ENCODE data around the gene HAUS5. TPM values are rescaled to one million over a fixed set of nuclear protein-coding genes. Genes with fewer than 3 reads are reported as not detected.
"Not testable (repeated sequence)": the region's sequence is repeated elsewhere in the genome, so short reads cannot be mapped to it uniquely, and the experiment has no call there.

The HAUS5 gene
- polyA plus RNA-seq, 1 donor (not counting 4 experiments of a cell fraction or from before 2014, with no cell fraction given): 3.7 TPM

DNA sequence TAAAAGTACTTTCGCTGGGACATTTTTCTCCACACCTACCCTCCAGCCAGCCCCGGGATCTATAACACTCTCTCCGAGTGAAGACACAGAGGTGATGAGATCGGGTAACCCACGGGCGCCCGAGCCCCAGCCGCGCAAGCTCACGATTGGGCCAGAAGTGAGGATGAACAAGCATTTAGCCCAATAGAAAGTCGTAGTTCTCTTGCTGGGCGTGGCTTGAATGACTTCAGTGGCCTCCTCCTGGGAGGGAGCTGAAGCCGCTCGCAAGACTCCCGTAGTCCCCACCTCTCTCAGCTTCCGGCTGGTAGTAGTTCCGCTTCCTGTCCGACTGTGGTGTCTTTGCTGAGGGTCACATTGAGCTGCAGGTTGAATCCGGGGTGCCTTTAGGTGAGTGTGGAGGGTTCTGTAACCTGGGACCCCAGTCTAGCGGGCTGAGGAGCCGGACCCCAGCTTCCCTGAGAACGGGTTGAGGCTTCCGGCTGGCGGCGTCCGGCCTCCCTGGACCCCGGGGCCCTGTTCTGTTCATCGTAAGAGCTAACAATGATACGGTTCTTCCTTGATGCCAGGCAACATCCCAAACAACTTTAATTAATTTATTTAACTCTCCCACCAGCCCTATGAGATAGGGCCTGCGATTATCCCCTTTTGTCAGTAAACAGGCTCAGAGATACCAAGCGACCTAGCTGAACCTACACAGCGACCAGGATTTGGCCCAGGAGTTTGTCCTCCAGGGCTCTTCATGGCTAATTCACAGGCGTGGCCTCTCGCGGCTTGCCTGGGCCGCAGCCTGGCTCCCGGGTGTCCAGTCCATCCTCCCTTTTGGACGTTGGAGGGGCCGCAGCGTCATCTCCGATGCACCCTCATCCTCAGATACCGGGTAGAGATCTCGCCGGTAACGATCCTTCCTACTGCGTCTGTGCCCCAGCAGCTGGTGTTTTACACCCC, 35.8 kb downstream of the HAUS5 start, which contains the start of gene COX6B1:
COX6B1 (plus strand) TSS at position 307 of the 945 bp plus-strand sequence. CDS start 2,921 bp downstream, outside the sequence.
- DNase-seq (ENCODE audit: low read depth, low spot score) (peak; percentile 78), FAIRE-seq (peak; percentile 91)
- TF ChIP-seq EZH2 (IDR thresholded peaks at IDR 0.05; ENCODE audit: low read length): no peak
- TF ChIP-seq, protein P1, sequence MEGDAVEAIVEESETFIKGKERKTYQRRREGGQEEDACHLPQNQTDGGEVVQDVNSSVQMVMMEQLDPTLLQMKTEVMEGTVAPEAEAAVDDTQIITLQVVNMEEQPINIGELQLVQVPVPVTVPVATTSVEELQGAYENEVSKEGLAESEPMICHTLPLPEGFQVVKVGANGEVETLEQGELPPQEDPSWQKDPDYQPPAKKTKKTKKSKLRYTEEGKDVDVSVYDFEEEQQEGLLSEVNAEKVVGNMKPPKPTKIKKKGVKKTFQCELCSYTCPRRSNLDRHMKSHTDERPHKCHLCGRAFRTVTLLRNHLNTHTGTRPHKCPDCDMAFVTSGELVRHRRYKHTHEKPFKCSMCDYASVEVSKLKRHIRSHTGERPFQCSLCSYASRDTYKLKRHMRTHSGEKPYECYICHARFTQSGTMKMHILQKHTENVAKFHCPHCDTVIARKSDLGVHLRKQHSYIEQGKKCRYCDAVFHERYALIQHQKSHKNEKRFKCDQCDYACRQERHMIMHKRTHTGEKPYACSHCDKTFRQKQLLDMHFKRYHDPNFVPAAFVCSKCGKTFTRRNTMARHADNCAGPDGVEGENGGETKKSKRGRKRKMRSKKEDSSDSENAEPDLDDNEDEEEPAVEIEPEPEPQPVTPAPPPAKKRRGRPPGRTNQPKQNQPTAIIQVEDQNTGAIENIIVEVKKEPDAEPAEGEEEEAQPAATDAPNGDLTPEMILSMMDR (optimal IDR thresholded peaks at IDR 0.05 in 1 of 3, IDR thresholded peaks at IDR 0.05 in 1 of 3, conservative IDR thresholded peaks at IDR 0.05 in 1 of 3; ENCODE audit: extremely low read depth in 1 of 3, insufficient read depth in 2 of 3, low read length in 3 of 3): no peak
- Histone ChIP-seq H3K9ac (ENCODE audit: control insufficient read depth, extremely low read depth, insufficient read depth, low read length) (peak within 1 kb of the TSS; percentile 82), H2AFZ (ENCODE audit: control insufficient read depth, low read length) (peak within 1 kb of the TSS; percentile 71), H3K4me2 (ENCODE audit: control insufficient read depth, extremely low read depth, insufficient read depth, low read depth, low read length) (peak within 1 kb of the TSS; percentile 98), H3K9me3 (ENCODE audit: control insufficient read depth, low read depth, low read length) (no peaks in the 10 kb centered on the region), H3K4me1 (ENCODE audit: control insufficient read depth, extremely low read depth, insufficient read depth, low read length) (peaks cover 14% of the 10 kb centered on the region), H3K79me2 (ENCODE audit: control insufficient read depth, insufficient read depth, low read length) (peaks cover 29% of the 10 kb centered on the region), H3K36me3 (ENCODE audit: control insufficient read depth in 2 of 2, extremely low read depth in 1 of 2, insufficient read depth in 2 of 2, low read length in 2 of 2) (peaks cover 4 to 6% of the 10 kb centered on the region in 2 experiments), H3K9me1 (ENCODE audit: control insufficient read depth, extremely low read depth, insufficient read depth, low read length) (no peaks in the 10 kb centered on the region), H3K27ac (ENCODE audit: control insufficient read depth, insufficient read depth, low read length) (peak within 1 kb of the TSS; percentile 77), H3K27me3 (ENCODE audit: control insufficient read depth, extremely low read depth, insufficient read depth, low read length) (no peaks in the 10 kb centered on the region), H4K20me1 (ENCODE audit: control insufficient read depth, extremely low read depth, insufficient read depth, low read length) (no peaks in the 10 kb centered on the region), H3K4me3 (ENCODE audit: control insufficient read depth in 2 of 3, extremely low read depth in 1 of 3, insufficient read depth in 2 of 3, low read depth in 1 of 3, low read length in 3 of 3) (peak within 1 kb of the TSS; percentile 67 to 97 (median 83))
- dilution Hi-C loops (cut with MboI; ENCODE audit: extremely low pct_ligation_motif_present, low sequenced_read_pairs): no loop called here

DNA sequence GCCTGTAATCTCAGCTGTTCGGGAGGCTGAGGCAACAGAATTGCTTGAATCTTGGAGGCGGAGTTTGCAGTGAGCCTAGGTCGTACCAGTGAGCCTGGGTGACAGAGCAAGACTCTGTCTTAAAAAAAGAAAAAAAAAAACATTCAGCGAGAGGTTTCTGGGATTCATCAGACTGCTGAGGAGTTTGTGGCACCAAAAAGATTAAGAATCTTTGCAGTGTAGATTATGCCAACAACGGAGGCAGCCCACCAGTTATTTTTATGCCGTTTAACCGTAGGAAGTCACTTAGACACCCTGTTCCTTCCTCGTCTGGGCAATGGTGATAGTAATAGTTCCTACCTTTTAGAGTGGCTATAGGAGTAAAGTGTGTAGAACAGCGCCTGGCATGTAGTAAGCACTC, 38.0 kb downstream of the HAUS5 start:
- H3K27me3 ChIP-seq (ENCODE audit: control insufficient read depth, extremely low read depth, insufficient read depth, low read length): no peaks in the 10 kb centered on the region
- DNase-seq (ENCODE audit: low read depth, low spot score) (no peak), FAIRE-seq (no peak)
- H3K27ac ChIP-seq (ENCODE audit: control insufficient read depth, insufficient read depth, low read length): no peak overlapping the region
- H4K20me1 ChIP-seq (ENCODE audit: control insufficient read depth, extremely low read depth, insufficient read depth, low read length): no peaks in the 10 kb centered on the region
- no peak overlapping the region for H3K9ac ChIP-seq (ENCODE audit: control insufficient read depth, extremely low read depth, insufficient read depth, low read length)
- no peak overlapping the region for H3K4me2 ChIP-seq (ENCODE audit: control insufficient read depth, extremely low read depth, insufficient read depth, low read depth, low read length)
- dilution Hi-C loops (cut with MboI; ENCODE audit: extremely low pct_ligation_motif_present, low sequenced_read_pairs): no loop called here
- no peaks in the 10 kb centered on the region for H3K9me1 ChIP-seq (ENCODE audit: control insufficient read depth, extremely low read depth, insufficient read depth, low read length)
- H3K36me3 ChIP-seq (ENCODE audit: control insufficient read depth in 2 of 2, extremely low read depth in 1 of 2, insufficient read depth in 2 of 2, low read length in 2 of 2): peaks cover 11 to 12% of the 10 kb centered on the region in 2 experiments
- no peak for TF ChIP-seq EZH2 (IDR thresholded peaks at IDR 0.05; ENCODE audit: low read length)
- TF ChIP-seq, protein P1 (optimal IDR thresholded peaks at IDR 0.05 in 1 of 3, IDR thresholded peaks at IDR 0.05 in 1 of 3, conservative IDR thresholded peaks at IDR 0.05 in 1 of 3; ENCODE audit: extremely low read depth in 1 of 3, insufficient read depth in 2 of 3, low read length in 3 of 3): no peak
- peaks cover 32% of the 10 kb centered on the region for H3K79me2 ChIP-seq (ENCODE audit: control insufficient read depth, insufficient read depth, low read length)
- no peaks in the 10 kb centered on the region for H3K9me3 ChIP-seq (ENCODE audit: control insufficient read depth, low read depth, low read length)
- H3K4me1 ChIP-seq (ENCODE audit: control insufficient read depth, extremely low read depth, insufficient read depth, low read length): peaks cover 4% of the 10 kb centered on the region
- H3K4me3 ChIP-seq (ENCODE audit: control insufficient read depth in 2 of 3, extremely low read depth in 1 of 3, insufficient read depth in 2 of 3, low read depth in 1 of 3, low read length in 3 of 3): no peak overlapping the region
- no peak overlapping the region for H2AFZ ChIP-seq (ENCODE audit: control insufficient read depth, low read length)

DNA sequence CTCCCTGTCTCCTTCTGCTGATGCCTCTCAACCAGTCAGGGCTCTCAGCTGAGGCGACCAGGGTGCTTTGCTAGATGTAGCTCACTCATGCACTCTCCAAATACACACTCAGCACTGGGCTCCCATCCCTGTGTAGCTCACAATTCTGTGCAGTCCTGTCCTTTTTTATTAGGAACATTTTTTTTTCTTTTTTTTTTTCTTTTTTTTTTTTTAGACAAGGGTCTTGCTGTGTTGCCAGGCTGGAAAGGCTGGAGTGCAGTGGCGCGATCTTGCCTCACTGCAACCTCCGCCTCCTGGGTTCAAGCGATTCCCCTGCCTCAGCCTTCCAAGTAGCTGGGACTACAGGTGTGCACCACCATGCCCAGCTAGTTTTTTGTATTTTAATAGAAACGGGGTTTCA, 42.3 kb downstream of the HAUS5 start:
- H3K9me3 ChIP-seq (ENCODE audit: control insufficient read depth, low read depth, low read length); H3K27ac ChIP-seq (ENCODE audit: control insufficient read depth, insufficient read depth, low read length); H3K9ac ChIP-seq (ENCODE audit: control insufficient read depth, extremely low read depth, insufficient read depth, low read length); H3K4me2 ChIP-seq (ENCODE audit: control insufficient read depth, extremely low read depth, insufficient read depth, low read depth, low read length); FAIRE-seq; H3K4me3 ChIP-seq (ENCODE audit: control insufficient read depth in 2 of 3, extremely low read depth in 1 of 3, insufficient read depth in 2 of 3, low read depth in 1 of 3, low read length in 3 of 3); H3K4me1 ChIP-seq (ENCODE audit: control insufficient read depth, extremely low read depth, insufficient read depth, low read length); H3K27me3 ChIP-seq (ENCODE audit: control insufficient read depth, extremely low read depth, insufficient read depth, low read length); dilution Hi-C loops (cut with MboI; ENCODE audit: extremely low pct_ligation_motif_present, low sequenced_read_pairs); DNase-seq (ENCODE audit: low read depth, low spot score); H4K20me1 ChIP-seq (ENCODE audit: control insufficient read depth, extremely low read depth, insufficient read depth, low read length); H2AFZ ChIP-seq (ENCODE audit: control insufficient read depth, low read length); H3K9me1 ChIP-seq (ENCODE audit: control insufficient read depth, extremely low read depth, insufficient read depth, low read length): not testable (repeated sequence)
- H3K36me3 ChIP-seq (ENCODE audit: control insufficient read depth in 2 of 2, extremely low read depth in 1 of 2, insufficient read depth in 2 of 2, low read length in 2 of 2): peaks cover 24 to 26% of the 10 kb centered on the region in 2 experiments
- H3K79me2 ChIP-seq (ENCODE audit: control insufficient read depth, insufficient read depth, low read length): peaks cover 16% of the 10 kb centered on the region

Data from keratinocyte (primary cell).